Activated CD8-positive, alpha-beta T cell treated with anti-CD3 and anti-CD28 coated beads for 36 hours (primary cell): ENCODE results near the gene RAB3GAP2. TPM values are rescaled to one million over a fixed set of nuclear protein-coding genes. Genes with fewer than 3 reads are reported as not detected.
"Not testable (repeated sequence)": the region's sequence is repeated elsewhere in the genome, so short reads cannot be mapped to it uniquely, and the experiment has no call there.

ENCODE experiments used
- ATAC-seq: fragments of 200-7000 bp; cut with Tn5 transposase; one replicate; pipeline ENCODE4 v1.10.0; 2021; ENCODE audit warnings: mild to moderate bottlenecking, moderate library complexity
- CTCF ChIA-PET: fragments of 350-600 bp; sonication (Branson Sonifier 250); formaldehyde crosslinking; loops from one replicate; lab custom pipeline; 2021; ENCODE audit warnings: antibody characterized with exemption; lab: Charles Lee
- POLR2A ChIA-PET: fragments of 350-600 bp; sonication (Branson Sonifier 250); formaldehyde crosslinking; loops from one replicate; lab custom pipeline; 2021; ENCODE audit warnings: antibody characterized with exemption; lab: Charles Lee
- DNase-seq: peaks from one replicate; pipeline ENCODE4 v3.0.0-alpha.2; 2020
- H3K27ac Mint-ChIP-seq: one replicate; pipeline ENCODE4 v1.8.0; 2021; ENCODE audit warnings: mild to moderate bottlenecking, mixed read lengths
- H3K27me3 Mint-ChIP-seq: one replicate; pipeline ENCODE4 v1.8.0; 2021; ENCODE audit warnings: mixed read lengths
- H3K36me3 Mint-ChIP-seq: one replicate; pipeline ENCODE4 v1.8.0; 2021; ENCODE audit warnings: low read depth, mixed read lengths
- H3K4me1 Mint-ChIP-seq: one replicate; pipeline ENCODE4 v1.8.0; 2021; ENCODE audit warnings: low read depth, mixed read lengths
- H3K4me3 Mint-ChIP-seq: one replicate; pipeline ENCODE4 v1.8.0; 2021; ENCODE audit warnings: mild to moderate bottlenecking, moderate library complexity, mixed read lengths
- H3K9me3 Mint-ChIP-seq: one replicate; pipeline ENCODE4 v1.8.0; 2021; ENCODE audit warnings: mixed read lengths
- CTCF ChIP-seq: fragments of 200-600 bp; IDR thresholded peaks from one replicate; pipeline ENCODE4 v1.8.0; 2022; ENCODE audit warnings: antibody characterized with exemption, mild to moderate bottlenecking
- intact Hi-C: fragments of 100-400 bp; cut with micrococcal nuclease; formaldehyde crosslinking; loops from one replicate; pipeline ENCODE4 v1.10.0; 2022
- total RNA-seq, 2 experiments: library from RNA; stranded (reverse); gene quantifications; one replicate each; pipeline ENCODE4 v1.2.3, GENCODE V29; 2021

The RAB3GAP2 gene
- total RNA-seq, 2 experiments from 2014 or later = 50.6 to 53.5 TPM

- DNase-seq (no peak), ATAC-seq (peak; percentile 60)
- ChIA-PET CTCF (interaction anchor here (1.3 kb wide), 1 partner anchor 16 kb away, joined by 4 read pairs; no protein-coding TSS in a partner anchor), POLR2A (interaction anchor here (0.8 kb wide), 1 partner anchor 12 kb away, joined by 4 read pairs; no protein-coding TSS in a partner anchor)
- Mint-ChIP-seq H3K27me3 (no peaks in the 10 kb centered on the region), H3K27ac (no peak overlapping the region), H3K4me1 (peaks cover 41% of the 10 kb centered on the region), H3K36me3 (peaks cover 31% of the 10 kb centered on the region), H3K4me3 (no peak overlapping the region), H3K9me3 (peaks cover 15% of the 10 kb centered on the region)
- intact Hi-C loops = no loop called here
- TF ChIP-seq CTCF = no peak
These were observed 31.1 kb downstream of the RAB3GAP2 start for GRCh38 chr1:220241072-220241663.

DNA sequence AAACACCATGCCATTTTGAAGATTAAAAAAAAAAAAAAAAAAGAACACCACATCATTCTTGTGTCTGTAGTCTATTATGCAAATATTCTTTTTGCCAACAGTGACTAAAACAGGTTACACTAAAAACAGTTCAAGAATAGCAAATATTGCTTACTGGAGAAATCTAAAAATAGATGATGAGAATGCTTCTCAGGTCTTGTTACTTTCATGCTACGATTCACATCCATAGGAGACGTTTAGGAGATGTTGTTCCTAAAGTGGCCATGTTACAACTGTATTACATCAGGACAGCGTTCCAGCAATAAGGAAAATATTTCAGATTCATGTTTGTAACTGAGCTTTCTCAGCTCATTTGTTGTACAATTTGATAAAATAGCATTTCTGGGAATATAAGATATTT lies 32.3 kb downstream of the RAB3GAP2 start:
- ChIA-PET CTCF (interaction anchor here (1.2 to 1.3 kb wide), 2 partner anchors 15 to 142 kb away, joined by 3 to 4 read pairs; no protein-coding TSS in a partner anchor), POLR2A (interaction anchor here (0.6 to 0.8 kb wide), 2 partner anchors 13 to 22 kb away, joined by 4 read pairs; no protein-coding TSS in a partner anchor)
- intact Hi-C loops = no loop called here
- peaks cover 12% of the 10 kb centered on the region for H3K9me3 Mint-ChIP-seq
- H3K4me1 Mint-ChIP-seq = peaks cover 42% of the 10 kb centered on the region
- no peak for ATAC-seq
- H3K4me3 Mint-ChIP-seq = no peak overlapping the region
- no peaks in the 10 kb centered on the region for H3K27me3 Mint-ChIP-seq
- TF ChIP-seq CTCF = no peak
- no peak for DNase-seq
- peaks cover 24% of the 10 kb centered on the region for H3K36me3 Mint-ChIP-seq
- no peak overlapping the region for H3K27ac Mint-ChIP-seq

- H3K9me3 Mint-ChIP-seq = peaks cover 4% of the 10 kb centered on the region
- peaks cover 41% of the 10 kb centered on the region for H3K4me1 Mint-ChIP-seq
- H3K4me3 Mint-ChIP-seq = no peak overlapping the region
- H3K27ac Mint-ChIP-seq = no peak overlapping the region
- H3K27me3 Mint-ChIP-seq = no peaks in the 10 kb centered on the region
- POLR2A ChIA-PET = interaction anchor here (0.6 kb wide), 1 partner anchor 23 kb away, joined by 4 read pairs; no protein-coding TSS in a partner anchor
- intact Hi-C loops = no loop called here
- no peak for DNase-seq
- ATAC-seq = no peak
- TF ChIP-seq CTCF = no peak
- CTCF ChIA-PET = interaction anchor here (1.2 kb wide), 1 partner anchor 143 kb away, joined by 3 read pairs; no protein-coding TSS in a partner anchor
- H3K36me3 Mint-ChIP-seq = peaks cover 17% of the 10 kb centered on the region
These were observed 33.0 kb downstream of the RAB3GAP2 start for GRCh38 chr1:220239213-220239612.

- DNase-seq, H3K9me3 Mint-ChIP-seq, ATAC-seq, H3K4me3 Mint-ChIP-seq, intact Hi-C loops, H3K27me3 Mint-ChIP-seq, H3K27ac Mint-ChIP-seq, POLR2A ChIA-PET: not testable (repeated sequence)
- peaks cover 23% of the 10 kb centered on the region for H3K4me1 Mint-ChIP-seq
- CTCF ChIA-PET = interaction anchor here (0.9 to 1.6 kb wide), 3 partner anchors 11 to 53 kb away, joined by 3 read pairs; no protein-coding TSS in a partner anchor
- H3K36me3 Mint-ChIP-seq = peaks cover 20% of the 10 kb centered on the region
These were observed 36.0 kb downstream of the RAB3GAP2 start for GRCh38 chr1:220236278-220236677.

DNA sequence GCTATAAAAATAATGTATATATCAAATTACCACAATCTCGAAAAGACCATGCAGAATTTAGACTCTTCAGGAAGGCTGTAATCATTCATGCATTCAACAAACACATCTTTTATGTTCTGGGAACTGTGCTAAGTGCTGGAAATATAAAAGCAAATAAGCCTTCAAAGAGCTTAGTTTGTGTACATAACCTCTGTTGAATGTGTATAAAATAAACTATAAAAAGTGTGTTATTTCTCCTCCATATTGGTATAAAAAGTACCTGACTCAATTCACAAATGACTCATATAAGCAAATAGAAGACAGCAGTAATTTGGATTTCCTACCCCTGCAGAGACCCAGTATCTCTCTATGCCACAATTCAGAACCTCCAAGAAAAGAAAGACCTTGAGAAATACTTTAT lies 36.8 kb downstream of the RAB3GAP2 start:
- Mint-ChIP-seq H3K27me3 (no peaks in the 10 kb centered on the region), H3K36me3 (peaks cover 26% of the 10 kb centered on the region), H3K4me1 (peaks cover 22% of the 10 kb centered on the region), H3K27ac (no peak overlapping the region), H3K9me3 (no peaks in the 10 kb centered on the region), H3K4me3 (no peak overlapping the region)
- no peak for ATAC-seq
- CTCF ChIA-PET = interaction anchor here (0.9 to 1.6 kb wide), 2 partner anchors 46 to 54 kb away, joined by 3 read pairs; no protein-coding TSS in a partner anchor
- no peak for TF ChIP-seq CTCF
- POLR2A ChIA-PET = no interaction called here
- intact Hi-C loops = no loop called here
- no peak for DNase-seq
